GM21360 (cell line): Measurements from ENCODE around the gene HERPUD1.

ENCODE experiments used
- ATAC-seq: cut with Tn5 transposase; IDR thresholded peaks from one replicate; pipeline ENCODE4 v1.9.1; 2021; ENCODE audit warnings: mild to moderate bottlenecking, moderate library complexity; ENCODE audit not compliant: unreplicated experiment

HERPUD1 gene

DNA sequence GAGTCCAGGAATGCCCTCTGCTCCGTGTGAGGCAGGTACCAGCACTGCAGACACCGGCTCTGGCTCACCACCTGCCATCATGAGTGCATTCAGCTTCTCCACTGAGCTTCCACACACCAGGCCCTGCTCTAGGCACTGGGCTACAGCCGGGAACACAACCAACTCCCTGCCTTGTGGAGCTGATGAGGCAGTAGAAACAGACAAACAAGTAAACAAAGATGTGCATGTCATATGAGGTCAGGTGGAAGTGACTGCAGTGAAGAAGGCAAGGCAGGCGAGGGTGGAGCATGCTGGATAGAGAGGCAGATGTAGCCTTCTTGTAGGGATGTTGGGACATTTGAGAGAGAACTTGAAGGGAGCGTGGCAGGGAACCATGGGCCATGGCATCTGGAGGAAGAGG lies 62.4 kb downstream of the HERPUD1 start:
- ATAC-seq = no peak
